HCT116 (cell line): ENCODE results near the gene CCT5. TPM values are rescaled to one million over a fixed set of nuclear protein-coding genes. Genes with fewer than 3 reads are reported as not detected.

Experiments used
- ATAC-seq: fragments of 200-7000 bp; cut with Tn5 transposase; 2 replicates; pipeline ENCODE4 v1.9.1; 2020; ENCODE audit warnings: mild to moderate bottlenecking, moderate library complexity
- BruUV-seq: library from RNA; stranded (reverse); fragments of 400-500 nt; replicated peaks from 2 replicates; lab custom pipeline; 2021; lab: Mats Ljungman, UMichigan
- CTCF ChIA-PET: fragments of 300-600 bp; sonication (Branson Sonifier 250); formaldehyde crosslinking; loops from one replicate; lab custom pipeline; 2021; ENCODE audit warnings: antibody characterized with exemption; lab: Charles Lee
- POLR2A ChIA-PET: fragments of 300-600, 350-600 bp; sonication (Branson Sonifier 250); formaldehyde crosslinking; loops from one replicate; lab custom pipeline; 2021; ENCODE audit warnings: antibody characterized with exemption; lab: Charles Lee
- RAD21 ChIA-PET, 2 experiments: fragments of 300-600 bp; sonication (Branson Sonifier 250); formaldehyde crosslinking; loops; one replicate each; lab custom pipeline; 2023; ENCODE audit warnings: low total read pairs in 2 of 2; ENCODE audit not compliant: uncharacterized antibody in 2 of 2, unreplicated experiment in 2 of 2, low non-redundant PET in 1 of 2; lab: Charles Lee
- DNase-seq: peaks from one replicate; pipeline ENCODE4 v3.0.0-alpha.2; 2010; ENCODE audit warnings: low read depth, low spot score
- H2AFZ ChIP-seq: fragments of 200-600 bp; shearing (Covaris generic), sonication (generic); 2 replicates; pipeline ENCODE4 v1.6.1; 2017; ENCODE audit warnings: low read depth, mixed run types, mixed read lengths, antibody characterized with exemption, low read length; ENCODE audit not compliant: poor library complexity, severe bottlenecking
- H3K27ac ChIP-seq: 2 replicates; pipeline ENCODE4 v1.5.1; 2012; ENCODE audit warnings: low read depth, low read length
- H3K27me3 ChIP-seq: fragments of 200-600 bp; sonication (generic); 2 replicates; pipeline ENCODE4 v1.6.1; 2016; ENCODE audit warnings: mixed run types, low read length, mixed read lengths; ENCODE audit not compliant: insufficient read depth
- H3K36me3 ChIP-seq, 2 experiments: fragments of 200-500 bp in 1 of 2; fragments of 200-600 bp in 1 of 2; sonication (Bioruptor generic) in 1 of 2; sonication (generic) in 1 of 2; 2 replicates each; pipeline versions ENCODE4 v1.5.1 to v1.6.1; 2014 to 2016; ENCODE audit warnings: low read length in 2 of 2, inconsistent platforms in 1 of 2, mixed read lengths in 1 of 2, mixed run types in 1 of 2; ENCODE audit not compliant: insufficient read depth in 2 of 2, control insufficient read depth in 1 of 2
- H3K4me1 ChIP-seq, 2 experiments: fragments of 200-600 bp in 1 of 2; sonication (generic) in 1 of 2; 2 replicates each; pipeline versions ENCODE4 v1.5.1 to v1.6.1; 2012 to 2017; ENCODE audit warnings: low read length in 2 of 2, inconsistent platforms in 1 of 2, mild to moderate bottlenecking in 1 of 2, mixed read lengths in 1 of 2, mixed run types in 1 of 2, moderate library complexity in 1 of 2; ENCODE audit not compliant: insufficient read depth in 2 of 2, control insufficient read depth in 1 of 2
- H3K4me2 ChIP-seq: fragments of 200-600 bp; sonication (generic); 2 replicates; pipeline ENCODE4 v1.6.1; 2017; ENCODE audit warnings: mixed run types, low read length, mixed read lengths
- H3K4me3 ChIP-seq, 2 experiments: fragments of 200-600 bp in 1 of 2; sonication (generic) in 1 of 2; replicated peaks in 1 of 2; 2 replicates each; pipeline ENCODE4 v1.5.1; 2011 to 2016; ENCODE audit warnings: low read length in 2 of 2, control low read depth in 1 of 2, low read depth in 1 of 2, mild to moderate bottlenecking in 1 of 2, mixed read lengths in 1 of 2, mixed run types in 1 of 2
- H3K79me2 ChIP-seq: fragments of 200-600 bp; sonication (generic); 2 replicates; pipeline ENCODE4 v1.6.1; 2017; ENCODE audit warnings: mild to moderate bottlenecking, mixed run types, low read length, moderate library complexity, mixed read lengths; ENCODE audit not compliant: insufficient read depth
- H3K9ac ChIP-seq: fragments of 200-600 bp; sonication (generic); 2 replicates; pipeline ENCODE4 v1.6.1; 2016; ENCODE audit warnings: low read length, mixed read lengths
- H3K9me2 ChIP-seq: fragments of 200-600 bp; sonication (generic), shearing (Covaris generic); 2 replicates; pipeline ENCODE4 v1.6.1; 2017; ENCODE audit warnings: mixed run types, mild to moderate bottlenecking, moderate library complexity; ENCODE audit not compliant: insufficient read depth
- H3K9me3 ChIP-seq, 2 experiments: fragments of 200-500 bp in 1 of 2; fragments of 200-600 bp in 1 of 2; sonication (Bioruptor generic) in 1 of 2; sonication (generic) in 1 of 2; 2 replicates each; pipeline ENCODE4 v1.6.1; 2014 to 2017; ENCODE audit warnings: low read length in 2 of 2, mixed read lengths in 2 of 2, inconsistent platforms in 1 of 2, low read depth in 1 of 2, mild to moderate bottlenecking in 1 of 2, mixed run types in 1 of 2, moderate library complexity in 1 of 2; ENCODE audit not compliant: control insufficient read depth in 1 of 2, insufficient read depth in 1 of 2
- H4K20me1 ChIP-seq: fragments of 200-600 bp; sonication (generic), shearing (Covaris generic); 2 replicates; pipeline ENCODE4 v1.6.1; 2017; ENCODE audit warnings: mixed run types, mild to moderate bottlenecking, moderate library complexity; ENCODE audit not compliant: insufficient read depth
- ATF3 ChIP-seq: IDR thresholded peaks from 2 replicates; pipeline ENCODE4 v1.6.1; 2012
- CEBPB ChIP-seq: IDR thresholded peaks from 2 replicates; pipeline ENCODE4 v1.6.1; 2012; ENCODE audit warnings: low read depth
- CTCF ChIP-seq, 3 experiments: fragments of 200-600 bp in 1 of 3; sonication (generic) in 1 of 3; IDR thresholded peaks in 2 of 3; conservative IDR thresholded peaks in 1 of 3; 2 replicates each; pipeline ENCODE4 v1.5.1; 2012 to 2017; ENCODE audit warnings: low read depth in 2 of 3, low read length in 2 of 3, antibody characterized with exemption in 1 of 3, borderline replicate concordance in 1 of 3, control low read depth in 1 of 3, mild to moderate bottlenecking in 1 of 3, mixed read lengths in 1 of 3, mixed run types in 1 of 3, moderate library complexity in 1 of 3; ENCODE audit not compliant: insufficient read depth in 1 of 3
- EGR1 ChIP-seq: IDR thresholded peaks from 2 replicates; pipeline ENCODE4 v1.6.1; 2012; ENCODE audit warnings: low read depth
- ELF1 ChIP-seq: IDR thresholded peaks from 2 replicates; pipeline ENCODE4 v1.6.1; 2012; ENCODE audit warnings: low read depth, borderline replicate concordance
- EZH2 ChIP-seq: fragments of 200-600 bp; sonication (generic); IDR thresholded peaks from 2 replicates; pipeline ENCODE4 v1.6.1; 2017; ENCODE audit warnings: antibody characterized with exemption, mixed run types
- EZH2phosphoT487 ChIP-seq: fragments of 200-600 bp; IDR thresholded peaks from 2 replicates; pipeline ENCODE4 v1.6.1; 2018; ENCODE audit warnings: antibody characterized with exemption, borderline replicate concordance
- JUND ChIP-seq: IDR thresholded peaks from 2 replicates; pipeline ENCODE4 v1.6.1; 2012
- POLR2A ChIP-seq: IDR thresholded peaks from 2 replicates; pipeline ENCODE4 v1.7.0; 2011; ENCODE audit warnings: borderline replicate concordance; ENCODE audit not compliant: insufficient read depth, insufficient read length; ENCODE audit errors: extremely low read depth
- POLR2AphosphoS5 ChIP-seq: IDR thresholded peaks from 2 replicates; pipeline ENCODE4 v1.6.1; 2011; ENCODE audit warnings: mild to moderate bottlenecking, low read depth, low read length, moderate library complexity
- SIN3A ChIP-seq: IDR thresholded peaks from 2 replicates; pipeline ENCODE4 v1.6.1; 2012; ENCODE audit warnings: low read depth
- SRF ChIP-seq: IDR thresholded peaks from 2 replicates; pipeline ENCODE4 v1.6.1; 2012; ENCODE audit warnings: low read depth
- TCF7L2 ChIP-seq: IDR thresholded peaks from 2 replicates; pipeline ENCODE4 v1.7.0; 2011; ENCODE audit warnings: borderline replicate concordance, inconsistent platforms; ENCODE audit not compliant: insufficient read depth, insufficient read length; ENCODE audit errors: extremely low read depth
- ZNF274 ChIP-seq: fragments of 200-500 bp; sonication (Bioruptor generic); IDR thresholded peaks from 2 replicates; pipeline ENCODE4 v1.6.1; 2014; ENCODE audit warnings: mild to moderate bottlenecking, low read depth, low read length, inconsistent platforms
- intact Hi-C: fragments of 100-400 bp; cut with micrococcal nuclease; formaldehyde crosslinking; loops from 2 replicates; pipeline ENCODE4 v1.10.0; 2022
- total RNA-seq: library from RNA; stranded (reverse); gene quantifications from one replicate; pipeline ENCODE4 v1.2.1, GENCODE V29; 2021; ENCODE audit not compliant: unreplicated experiment
- TF ChIP-seq, protein P1 (sequence below): IDR thresholded peaks from 2 replicates; pipeline ENCODE4 v1.6.1; 2011; ENCODE audit warnings: mild to moderate bottlenecking, low read length, moderate library complexity; ENCODE audit not compliant: insufficient replicate concordance; ENCODE audit errors: extremely low read depth
- TF ChIP-seq, protein P2 (sequence below): IDR thresholded peaks from 2 replicates; pipeline ENCODE4 v1.6.1; 2012

Gene CCT5
- total RNA-seq, 1 experiment from 2014 or later = 489 TPM

DNA sequence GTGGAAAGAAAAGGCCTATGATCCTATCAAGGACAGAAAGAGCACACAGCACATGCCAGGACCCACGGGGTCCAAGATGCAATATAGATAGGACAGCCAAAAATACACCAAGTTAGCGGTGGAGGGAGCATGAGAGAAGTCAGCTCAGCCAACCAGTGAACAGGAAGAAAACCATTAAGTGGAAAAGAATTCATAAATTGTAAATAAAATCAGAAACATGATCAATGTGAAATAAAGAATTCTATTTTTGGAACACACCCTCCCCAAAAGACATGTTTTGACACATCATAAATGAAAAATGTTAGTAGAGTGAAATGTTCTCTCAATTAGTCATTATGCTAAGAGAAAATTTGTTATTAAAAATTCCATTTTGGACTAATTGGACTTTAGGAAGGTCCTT is 36.0 kb upstream of the CCT5 start:
- H3K27me3 ChIP-seq = no peaks in the 10 kb centered on the region
- H3K36me3 ChIP-seq = no peaks in the 10 kb centered on the region
- intact Hi-C loops = no loop called here
- H3K4me2 ChIP-seq = no peak overlapping the region
- no peak overlapping the region for H3K9ac ChIP-seq
- no peaks in the 10 kb centered on the region for H3K4me1 ChIP-seq
- H3K9me3 ChIP-seq = no peaks in the 10 kb centered on the region
- ChIA-PET RAD21 (no interaction called here), POLR2A (no interaction called here), CTCF (no interaction called here)
- H3K9me2 ChIP-seq = no peaks in the 10 kb centered on the region
- no peak overlapping the region for H3K27ac ChIP-seq
- no peaks in the 10 kb centered on the region for H3K79me2 ChIP-seq
- H3K4me3 ChIP-seq = no peak overlapping the region
- no peak for DNase-seq
- H4K20me1 ChIP-seq = no peaks in the 10 kb centered on the region
- BruUV-seq = no TSS peak
- H2AFZ ChIP-seq = no peak overlapping the region
- TF ChIP-seq EGR1 (no peak), ZNF274 (no peak), POLR2A (no peak), SRF (no peak), JUND (no peak), EZH2 (no peak), POLR2AphosphoS5 (no peak), ELF1 (no peak), CEBPB (no peak), EZH2phosphoT487 (no peak), CTCF (IDR thresholded peaks at IDR 0.05 in 2 of 3, conservative IDR thresholded peaks at IDR 0.05 in 1 of 3; ENCODE audit: borderline replicate concordance in 1 of 3, insufficient read depth in 1 of 3, low read depth in 2 of 3, low read length in 2 of 3) (no peak), ATF3 (no peak), SIN3A (no peak), TCF7L2 (no peak)
- TF ChIP-seq, protein P1, sequence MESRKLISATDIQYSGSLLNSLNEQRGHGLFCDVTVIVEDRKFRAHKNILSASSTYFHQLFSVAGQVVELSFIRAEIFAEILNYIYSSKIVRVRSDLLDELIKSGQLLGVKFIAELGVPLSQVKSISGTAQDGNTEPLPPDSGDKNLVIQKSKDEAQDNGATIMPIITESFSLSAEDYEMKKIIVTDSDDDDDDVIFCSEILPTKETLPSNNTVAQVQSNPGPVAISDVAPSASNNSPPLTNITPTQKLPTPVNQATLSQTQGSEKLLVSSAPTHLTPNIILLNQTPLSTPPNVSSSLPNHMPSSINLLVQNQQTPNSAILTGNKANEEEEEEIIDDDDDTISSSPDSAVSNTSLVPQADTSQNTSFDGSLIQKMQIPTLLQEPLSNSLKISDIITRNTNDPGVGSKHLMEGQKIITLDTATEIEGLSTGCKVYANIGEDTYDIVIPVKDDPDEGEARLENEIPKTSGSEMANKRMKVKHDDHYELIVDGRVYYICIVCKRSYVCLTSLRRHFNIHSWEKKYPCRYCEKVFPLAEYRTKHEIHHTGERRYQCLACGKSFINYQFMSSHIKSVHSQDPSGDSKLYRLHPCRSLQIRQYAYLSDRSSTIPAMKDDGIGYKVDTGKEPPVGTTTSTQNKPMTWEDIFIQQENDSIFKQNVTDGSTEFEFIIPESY = no peak
- TF ChIP-seq, protein P2, sequence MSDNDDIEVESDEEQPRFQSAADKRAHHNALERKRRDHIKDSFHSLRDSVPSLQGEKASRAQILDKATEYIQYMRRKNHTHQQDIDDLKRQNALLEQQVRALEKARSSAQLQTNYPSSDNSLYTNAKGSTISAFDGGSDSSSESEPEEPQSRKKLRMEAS = no peak
- no peak for ATAC-seq
